ENCODE data around the gene MERTK.

DNA sequence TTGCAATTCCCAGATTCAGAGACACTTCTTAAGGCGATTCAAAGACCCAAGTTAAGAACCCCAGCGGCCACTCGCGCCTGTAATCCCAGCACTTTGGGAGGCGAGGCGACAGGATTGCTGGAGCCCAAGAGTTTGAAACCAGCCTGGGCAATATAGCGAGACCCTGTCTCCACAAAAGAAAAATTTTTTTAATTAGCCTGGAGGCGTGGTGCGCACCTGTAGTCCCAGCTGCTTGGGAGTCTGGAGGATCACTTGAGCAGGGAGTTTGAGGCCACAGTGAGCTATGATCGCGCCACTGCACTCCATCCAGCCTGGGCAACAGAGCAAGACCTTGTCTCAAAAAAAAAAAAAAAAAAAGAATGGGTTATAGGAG lies 13.8 kb upstream of the MERTK start:
- TF ChIP-seq EZH2 (IDR thresholded peaks at IDR 0.05; ENCODE audit: insufficient read depth, poor library complexity, severe bottlenecking) (no peak), EZH2phosphoT487 (IDR thresholded peaks at IDR 0.05; ENCODE audit: insufficient read depth, low read depth) (no peak)

Measured in GM23248 (cell line).